GM18907 (cell line): ENCODE data around the gene NET1.
"Not testable (repeated sequence)": the region's sequence is repeated elsewhere in the genome, so short reads cannot be mapped to it uniquely, and the experiment has no call there.

Source experiments
- ATAC-seq: cut with Tn5 transposase; IDR thresholded peaks from one replicate; pipeline ENCODE4 v1.9.1; 2021; ENCODE audit warnings: mild to moderate bottlenecking, moderate library complexity; ENCODE audit not compliant: unreplicated experiment

NET1 gene

GRCh38 chr10:5461914-5462840 is 49.8 kb downstream of the NET1 start:
- ATAC-seq = no peak

DNA sequence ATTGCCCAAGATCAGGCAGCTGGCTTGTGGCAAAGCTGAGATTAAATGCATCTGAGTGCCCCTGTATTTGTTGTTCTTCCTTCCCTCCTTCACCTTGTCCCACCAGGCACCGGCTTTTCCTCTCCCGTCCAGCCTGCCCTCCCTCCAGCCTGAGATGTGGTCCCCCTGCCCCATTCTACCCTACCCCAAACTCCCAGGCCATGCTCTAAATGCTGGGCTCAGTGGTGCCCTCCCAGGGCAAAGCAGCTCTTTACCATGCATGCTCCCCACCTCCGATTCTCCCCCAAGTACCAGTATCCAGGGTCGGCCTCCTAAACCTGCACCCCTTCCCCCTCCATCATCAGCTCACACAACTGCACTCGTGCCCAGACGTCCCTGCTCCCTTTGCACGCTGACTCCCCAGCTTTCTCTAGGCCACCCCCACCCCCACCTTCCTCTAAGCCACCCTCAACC is 50.5 kb downstream of the NET1 start:
- no peak for ATAC-seq

GRCh38 chr10:5464546-5464945 is 52.2 kb downstream of the NET1 start:
- no peak for ATAC-seq

- no peak for ATAC-seq
Observed at GRCh38 chr10:5465976-5466450, 53.7 kb downstream of the NET1 start.

DNA sequence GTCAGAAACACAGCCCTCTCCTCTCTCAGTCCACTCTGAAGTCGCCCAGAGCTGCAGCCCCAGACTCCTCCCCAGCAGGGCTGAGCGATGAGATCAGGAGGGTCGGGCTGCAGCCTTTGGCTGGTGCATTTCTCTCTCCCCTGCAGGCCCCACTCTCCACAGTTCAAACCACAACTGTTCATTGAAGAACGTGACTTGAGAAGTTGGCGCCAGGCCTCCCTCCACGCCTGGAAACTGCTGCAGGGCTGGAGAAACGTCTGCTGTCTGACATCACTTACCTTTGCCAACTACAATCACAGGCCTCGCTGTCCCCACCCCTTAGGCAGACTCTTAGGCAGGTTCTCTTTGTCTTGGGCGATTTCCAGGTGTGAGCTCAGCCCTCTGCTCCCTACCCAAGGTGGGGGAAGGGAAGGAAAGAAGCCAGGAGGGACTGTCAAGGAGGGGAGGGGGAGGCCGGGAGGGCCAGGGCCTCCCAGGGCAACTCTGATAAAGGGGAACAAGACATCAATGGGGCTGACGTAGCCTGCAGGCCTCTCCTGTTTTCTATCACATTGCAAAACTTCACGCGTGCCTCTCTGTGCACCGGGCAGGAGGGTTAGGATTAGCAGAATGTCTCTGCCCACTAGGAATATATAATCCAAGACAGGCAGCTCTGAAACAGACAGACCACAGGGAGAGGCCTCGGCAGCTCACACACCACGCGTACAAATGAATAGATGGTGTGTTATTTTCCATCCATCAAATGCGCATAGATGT is 54.3 kb downstream of the NET1 start:
- no peak for ATAC-seq

DNA sequence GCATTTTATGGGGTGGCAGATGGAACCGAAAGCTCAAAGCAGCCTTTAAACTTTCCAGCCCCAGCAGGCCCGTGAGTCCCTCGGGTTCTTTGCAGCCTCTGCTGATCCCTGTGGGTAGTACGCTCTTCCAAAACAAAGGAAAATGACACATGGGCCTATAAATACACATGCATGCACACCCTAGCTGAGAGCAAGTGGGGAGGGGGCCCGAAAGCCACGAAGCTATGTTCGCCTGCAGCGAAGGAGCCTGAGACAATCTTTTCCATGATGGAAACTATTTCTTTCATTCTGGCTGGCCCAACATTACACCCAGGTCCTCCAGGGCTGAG is 54.8 kb downstream of the NET1 start:
- ATAC-seq = no peak

- ATAC-seq = no peak
Observed at GRCh38 chr10:5467634-5468255, 55.4 kb downstream of the NET1 start.

GRCh38 chr10:5468262-5469106 is 56.1 kb downstream of the NET1 start:
- no peak for ATAC-seq

DNA sequence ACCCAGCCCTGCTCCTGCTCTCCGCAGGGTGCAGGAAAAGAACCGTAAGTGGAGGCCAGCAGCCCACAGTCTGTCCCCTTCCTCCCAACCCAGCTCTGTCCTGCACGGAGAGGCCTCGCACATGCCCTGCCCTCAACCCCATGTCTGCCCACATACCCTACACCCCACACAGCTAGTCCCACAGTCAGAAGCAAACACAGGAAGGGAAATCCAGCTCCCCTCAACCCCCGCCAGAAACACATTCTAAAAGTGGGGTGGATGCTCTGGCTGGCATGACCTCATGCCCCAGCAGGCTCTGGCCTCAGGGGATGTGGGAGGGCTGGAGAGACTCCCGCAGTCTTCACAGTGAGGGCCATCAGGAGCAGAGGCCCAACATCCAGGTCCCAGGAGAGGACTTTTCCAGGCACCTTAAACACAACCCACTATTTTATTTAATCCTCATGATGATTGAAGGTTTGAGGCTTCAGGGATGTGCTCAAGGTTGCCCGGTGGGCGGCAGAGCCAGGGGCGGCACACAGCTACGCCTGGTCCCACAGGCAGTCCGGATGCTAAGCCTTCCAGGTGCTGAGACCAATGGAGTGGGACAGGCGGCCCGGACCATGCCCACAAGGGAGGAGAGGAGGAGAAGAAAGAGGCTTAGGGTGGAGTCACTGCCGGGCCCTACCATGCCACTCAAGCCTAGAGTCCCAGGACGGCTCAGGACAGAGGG is 57.1 kb downstream of the NET1 start:
- ATAC-seq = no peak

- ATAC-seq = no peak
Observed at GRCh38 chr10:5470062-5470751, 57.9 kb downstream of the NET1 start.

GRCh38 chr10:5474642-5475041 is 62.3 kb downstream of the NET1 start:
- ATAC-seq = not testable (repeated sequence)

- not testable (repeated sequence) for ATAC-seq
Observed at GRCh38 chr10:5475088-5475487, 62.7 kb downstream of the NET1 start.

- not testable (repeated sequence) for ATAC-seq
Observed at GRCh38 chr10:5475974-5476807, 63.8 kb downstream of the NET1 start.

- ATAC-seq = no peak
Observed at GRCh38 chr10:5476918-5477525, 64.7 kb downstream of the NET1 start.

DNA sequence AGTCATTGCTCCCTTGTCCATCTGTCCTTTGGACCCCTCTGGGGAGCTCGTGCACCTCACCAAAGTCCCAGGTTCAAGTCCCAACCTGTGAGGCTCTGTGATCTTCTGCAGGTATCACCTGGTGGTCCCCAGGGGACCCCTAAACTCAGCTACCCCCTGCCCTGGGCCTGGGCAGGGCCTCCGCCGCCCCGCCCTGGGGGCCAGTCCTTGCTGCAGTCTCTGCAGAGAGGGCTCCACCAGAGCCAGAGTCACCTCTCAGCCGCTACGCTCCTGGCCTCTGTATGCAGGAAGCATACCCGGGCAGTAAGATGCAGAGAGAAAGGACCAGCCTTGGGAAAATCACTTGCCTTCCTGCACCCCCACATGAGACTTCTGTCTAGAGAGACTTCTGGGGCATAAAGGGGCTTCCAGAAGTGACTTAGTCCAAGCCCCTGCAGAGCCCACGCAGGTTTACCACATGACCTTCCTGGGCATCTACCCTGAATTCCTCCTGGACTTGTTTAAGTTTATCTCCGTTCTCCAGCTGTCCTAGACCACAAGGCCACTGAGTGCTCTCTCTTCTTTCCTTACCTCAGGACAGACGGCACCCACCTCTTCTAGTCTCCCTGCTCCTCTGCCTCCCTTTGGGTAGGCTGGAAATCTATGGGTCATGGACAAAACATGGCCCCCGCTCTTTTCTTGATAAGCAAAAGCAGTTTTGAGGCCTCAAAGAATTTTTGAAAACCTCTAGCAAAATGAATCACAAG is 65.8 kb downstream of the NET1 start:
- ATAC-seq = no peak

DNA sequence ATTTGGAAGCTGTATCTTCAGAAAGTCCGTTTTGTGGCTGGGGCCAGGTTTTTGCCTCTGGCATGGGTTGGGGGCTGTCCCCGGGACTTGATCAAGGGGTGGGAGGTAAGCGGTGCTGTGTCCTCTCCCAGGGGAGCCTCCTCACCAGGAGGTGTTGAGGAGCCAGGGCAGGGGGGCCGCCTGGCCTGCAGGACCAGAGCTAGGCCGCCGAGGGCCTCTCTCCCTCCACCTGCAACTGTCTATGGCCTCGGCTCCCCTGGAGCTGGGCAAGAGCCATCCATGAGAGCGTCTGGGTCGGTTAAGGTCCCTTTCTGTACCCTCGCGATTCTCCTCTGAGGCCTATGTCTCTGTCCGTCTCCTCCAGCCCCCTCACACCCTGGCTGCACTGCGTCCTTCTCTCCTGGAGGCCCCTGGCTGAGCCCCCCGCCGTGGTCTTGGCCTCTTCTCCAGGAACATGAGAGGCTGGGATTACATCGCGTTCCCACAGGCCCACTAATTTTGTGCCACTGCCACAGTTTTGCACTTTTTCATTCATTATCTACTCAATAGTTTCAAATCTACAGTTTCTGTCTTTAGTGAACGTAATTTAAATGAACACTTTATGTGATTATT is 66.4 kb downstream of the NET1 start:
- no peak for ATAC-seq
